Measurements from ENCODE around the gene RPL9. TPM values are rescaled to one million over a fixed set of nuclear protein-coding genes. Genes with fewer than 3 reads are reported as not detected.

RPL9 gene
- total and polyA plus RNA-seq, 2 of the 8 experiments (the other 6 are each of a cell fraction or from before 2014, with no cell fraction given), result 1,161 to 1,184 TPM

- Histone ChIP-seq H3K36me3 (ENCODE audit: control insufficient read depth in 2 of 4, insufficient read depth in 4 of 4, low read length in 3 of 4) (peaks cover 31 to 75% (median 57%) of the 10 kb centered on the region in 4 experiments), H2BK120ac (replicated peaks; ENCODE audit: low read depth, low read length) (no peak overlapping the region), H2AFZ (ENCODE audit: low read length) (no peak overlapping the region), H2AK5ac (ENCODE audit: low read depth, low read length) (no peak overlapping the region), H3K4me1 (replicated peaks in 1 of 4; ENCODE audit: control insufficient read depth in 3 of 4, insufficient read depth in 4 of 4, low read length in 3 of 4) (peaks cover 0 to 4% (median 2%) of the 10 kb centered on the region in 4 experiments; a peak in 2 of 7 replicates), H3K56ac (replicated peaks; ENCODE audit: insufficient read length, low read depth, low read length) (no peak overlapping the region), H3K79me1 (ENCODE audit: low read depth, low read length) (no peaks in the 10 kb centered on the region; the same call in 1 of the 2 replicates), H2BK20ac (ENCODE audit: low read length) (no peak overlapping the region), H2BK12ac (ENCODE audit: low read depth, low read length) (no peak overlapping the region), H3K9me3 (ENCODE audit: insufficient read depth in 2 of 2, low read depth in 1 of 2, low read length in 1 of 2) (no peaks in the 10 kb centered on the region), H3K4ac (replicated peaks; ENCODE audit: insufficient read length, low read depth, low read length) (no peak overlapping the region), H2BK5ac (ENCODE audit: low read depth, low read length) (no peak overlapping the region), H3K14ac (ENCODE audit: insufficient read length) (no peak overlapping the region), H2BK15ac (ENCODE audit: low read length) (no peak overlapping the region), H3K23ac (ENCODE audit: insufficient read length) (no peak overlapping the region), H4K20me1 (replicated peaks in 1 of 2; ENCODE audit: control insufficient read depth in 1 of 2, insufficient read depth in 2 of 2, low read length in 2 of 2) (peaks cover 8 to 13% of the 10 kb centered on the region in 2 experiments), H4K8ac (ENCODE audit: extremely low read depth, insufficient read depth, low read length) (no peak overlapping the region), H3K27ac (ENCODE audit: low read depth, low read length) (no peak overlapping the region), H3K23me2 (ENCODE audit: low read depth, low read length) (peaks cover 6% of the 10 kb centered on the region; the same call in 1 of the 2 replicates), H3K79me2 (ENCODE audit: control insufficient read depth in 1 of 2, insufficient read depth in 2 of 2, low read length in 2 of 2) (peaks cover 0 to 43% of the 10 kb centered on the region in 2 experiments; a peak in 3 of 4 replicates), H4K91ac (replicated peaks; ENCODE audit: insufficient read length, low read length) (no peak overlapping the region), H3K27me3 (replicated peaks in 1 of 4; ENCODE audit: control insufficient read depth in 3 of 4, extremely low read depth in 1 of 4, insufficient read depth in 3 of 4, low read length in 3 of 4) (no peaks in the 10 kb centered on the region), H3K9ac (replicated peaks in 1 of 4; ENCODE audit: extremely low read depth in 1 of 4, low read depth in 3 of 4, low read length in 3 of 4) (no peak overlapping the region), H4K5ac (ENCODE audit: insufficient read length, low read depth, low read length) (no peak overlapping the region), H3K18ac (ENCODE audit: extremely low read depth, low read length) (no peak overlapping the region), H3K4me3 (ENCODE audit: extremely low read depth in 1 of 4, insufficient read depth in 2 of 4, low read depth in 3 of 4, low read length in 4 of 4) (peak overlapping the region in 1 of 4 experiments; percentile 93; a peak in 1 of 8 replicates), H3K4me2 (ENCODE audit: insufficient read depth in 1 of 2, low read depth in 2 of 2, low read length in 2 of 2) (no peak overlapping the region)
- ChIA-PET POLR2A (ENCODE audit: partially characterized antibody) (interaction anchor here (0.9 to 6.4 kb wide), 18 partner anchors 7 to 366 kb away, joined by 3 to 133 read pairs (median 4); partner anchors contain the start of genes RFC1 and SMIM14), CTCF (ENCODE audit: partially characterized antibody) (interaction anchor here (1.5 kb wide), 1 partner anchor 20 kb away, joined by 3 read pairs; no protein-coding TSS in a partner anchor)
- DNase-seq (ENCODE audit: low read depth in 1 of 2, low spot score in 2 of 2) (no peak), FAIRE-seq (no peak)
- TF ChIP-seq JUND (IDR thresholded peaks at IDR 0.05; ENCODE audit: low read length), result no peak
- TF ChIP-seq POLR2AphosphoS5 (IDR thresholded peaks at IDR 0.05; ENCODE audit: low read depth, low read length), result peak; percentile 78; the same call in 1 of the 2 replicates
- 95% methylated on average over 6 of the region's 6 CpGs; no CpG with 5 or more reads in 1 of the 2 experiments for WGBS, 2 experiments (ENCODE audit: extremely low coverage in 1 of 2, insufficient coverage in 1 of 2, insufficient read length in 1 of 2, insufficient replicate concordance in 2 of 2, low coverage in 1 of 2, low lambda C conversion rate in 2 of 2, missing lambda C conversion rate in 1 of 2)
Measured at GRCh38 chr4:39455486-39455885, 3.2 kb downstream of the RPL9 start.

All from H1 (cell line).